KMS-11 (cell line): ENCODE data around the gene UGGT1.

ENCODE experiments used
- H2AFZ ChIP-seq: fragments of 200-600 bp; sonication (generic); 2 replicates; pipeline ENCODE4 v1.6.1; 2016; ENCODE audit warnings: antibody characterized with exemption, mixed run types, low read depth
- H3K27ac ChIP-seq: fragments of 200-600 bp; sonication (generic); 2 replicates; pipeline ENCODE4 v1.6.1; 2016; ENCODE audit warnings: mild to moderate bottlenecking, mixed run types
- H3K27me3 ChIP-seq: fragments of 200-600 bp; sonication (generic); 2 replicates; pipeline ENCODE4 v1.6.1; 2017; ENCODE audit warnings: mild to moderate bottlenecking, low read depth, mixed run types, moderate library complexity; ENCODE audit not compliant: insufficient read depth
- H3K36me3 ChIP-seq: fragments of 200-600 bp; sonication (generic); 2 replicates; pipeline ENCODE4 v1.6.1; 2017; ENCODE audit warnings: mild to moderate bottlenecking, mixed run types; ENCODE audit not compliant: insufficient read depth
- H3K4me1 ChIP-seq: fragments of 200-600 bp; sonication (generic); 2 replicates; pipeline ENCODE4 v1.6.1; 2016; ENCODE audit warnings: mild to moderate bottlenecking, low read depth, mixed run types; ENCODE audit not compliant: poor library complexity, severe bottlenecking
- H3K4me2 ChIP-seq: fragments of 200-600 bp; sonication (generic); 2 replicates; pipeline ENCODE4 v1.7.0; 2016; ENCODE audit warnings: mild to moderate bottlenecking, mixed run types
- H3K4me3 ChIP-seq: fragments of 200-600 bp; sonication (generic); IDR thresholded peaks from 2 replicates; pipeline ENCODE4 v1.6.1; 2017; ENCODE audit warnings: low read depth, low read length, mixed read lengths; ENCODE audit not compliant: insufficient read depth
- H3K79me2 ChIP-seq: fragments of 200-600 bp; sonication (generic); 2 replicates; pipeline ENCODE4 v1.6.1; 2016; ENCODE audit warnings: low read depth, mixed run types; ENCODE audit not compliant: insufficient read depth
- H3K9ac ChIP-seq: fragments of 200-600 bp; sonication (generic); 2 replicates; pipeline ENCODE4 v1.6.1; 2016; ENCODE audit warnings: mild to moderate bottlenecking, mixed run types
- H4K20me1 ChIP-seq: fragments of 200-600 bp; sonication (generic); 2 replicates; pipeline ENCODE4 v1.6.1; 2016; ENCODE audit warnings: mild to moderate bottlenecking, mixed run types; ENCODE audit not compliant: insufficient read depth
- CTCF ChIP-seq: fragments of 200-600 bp; sonication (generic); conservative IDR thresholded peaks from 2 replicates; pipeline ENCODE4 v1.6.1; 2017; ENCODE audit warnings: low read depth, mild to moderate bottlenecking, antibody characterized with exemption, low read length, moderate library complexity, mixed read lengths

The UGGT1 gene

GRCh38 chr2:128198656-128199055, 107.7 kb downstream of the UGGT1 start:
- H3K4me2 ChIP-seq: no peak overlapping the region
- H3K79me2 ChIP-seq: no peaks in the 10 kb centered on the region
- no peaks in the 10 kb centered on the region for H4K20me1 ChIP-seq
- H3K4me3 ChIP-seq: no peak overlapping the region
- no peak overlapping the region for H3K27ac ChIP-seq
- H3K36me3 ChIP-seq: no peaks in the 10 kb centered on the region
- no peaks in the 10 kb centered on the region for H3K27me3 ChIP-seq
- H2AFZ ChIP-seq: no peak overlapping the region
- no peak for TF ChIP-seq CTCF
- no peak overlapping the region for H3K9ac ChIP-seq
- no peaks in the 10 kb centered on the region for H3K4me1 ChIP-seq

GRCh38 chr2:128199141-128199540, 108.1 kb downstream of the UGGT1 start:
- Histone ChIP-seq H4K20me1 (no peaks in the 10 kb centered on the region), H3K27ac (no peak overlapping the region), H3K79me2 (no peaks in the 10 kb centered on the region), H3K4me3 (no peak overlapping the region), H3K4me1 (no peaks in the 10 kb centered on the region), H3K27me3 (no peaks in the 10 kb centered on the region), H3K9ac (no peak overlapping the region), H3K36me3 (no peaks in the 10 kb centered on the region), H2AFZ (no peak overlapping the region), H3K4me2 (no peak overlapping the region)
- no peak for TF ChIP-seq CTCF

GRCh38 chr2:128202791-128203190, 111.8 kb downstream of the UGGT1 start:
- no peaks in the 10 kb centered on the region for H4K20me1 ChIP-seq
- no peak overlapping the region for H2AFZ ChIP-seq
- no peak overlapping the region for H3K27ac ChIP-seq
- no peaks in the 10 kb centered on the region for H3K36me3 ChIP-seq
- H3K27me3 ChIP-seq: no peaks in the 10 kb centered on the region
- H3K4me3 ChIP-seq: no peak overlapping the region
- TF ChIP-seq CTCF: no peak
- no peaks in the 10 kb centered on the region for H3K4me1 ChIP-seq
- no peak overlapping the region for H3K4me2 ChIP-seq
- no peak overlapping the region for H3K9ac ChIP-seq
- no peaks in the 10 kb centered on the region for H3K79me2 ChIP-seq

- Histone ChIP-seq H3K36me3 (no peaks in the 10 kb centered on the region), H3K4me2 (no peak overlapping the region), H3K4me3 (no peak overlapping the region), H3K4me1 (no peaks in the 10 kb centered on the region), H3K79me2 (no peaks in the 10 kb centered on the region), H3K27me3 (no peaks in the 10 kb centered on the region), H4K20me1 (no peaks in the 10 kb centered on the region), H2AFZ (no peak overlapping the region), H3K9ac (no peak overlapping the region), H3K27ac (no peak overlapping the region)
- TF ChIP-seq CTCF: no peak
Measured at GRCh38 chr2:128206245-128206644, 115.2 kb downstream of the UGGT1 start.

- Histone ChIP-seq H3K9ac (no peak overlapping the region), H3K27me3 (no peaks in the 10 kb centered on the region), H2AFZ (no peak overlapping the region)
Measured at GRCh38 chr2:128208023-128208422, 117.0 kb downstream of the UGGT1 start.

More at GRCh38 chr2:128208023-128208422, 117.0 kb downstream of the UGGT1 start:
- H4K20me1 ChIP-seq: no peaks in the 10 kb centered on the region
- H3K36me3 ChIP-seq: no peaks in the 10 kb centered on the region
- no peak overlapping the region for H3K27ac ChIP-seq
- H3K79me2 ChIP-seq: no peaks in the 10 kb centered on the region
- no peak overlapping the region for H3K4me2 ChIP-seq
- no peaks in the 10 kb centered on the region for H3K4me1 ChIP-seq
- H3K4me3 ChIP-seq: no peak overlapping the region
- TF ChIP-seq CTCF: no peak
